Jurkat, Clone E6-1 (cell line): ENCODE data around the gene DIPK1B.
A peak's percentile ranks its signal among the peaks of the same experiment; 100 is the strongest.

ENCODE experiments used
- DNase-seq: peaks from one replicate; pipeline ENCODE4 v3.0.0-alpha.2; 2011; ENCODE audit warnings: low read depth, low spot score
- H3K4me3 ChIP-seq: 2 replicates; pipeline ENCODE4 v1.5.1; 2011; ENCODE audit warnings: mild to moderate bottlenecking, low read length, control low read depth, moderate library complexity

Gene DIPK1B

DNA sequence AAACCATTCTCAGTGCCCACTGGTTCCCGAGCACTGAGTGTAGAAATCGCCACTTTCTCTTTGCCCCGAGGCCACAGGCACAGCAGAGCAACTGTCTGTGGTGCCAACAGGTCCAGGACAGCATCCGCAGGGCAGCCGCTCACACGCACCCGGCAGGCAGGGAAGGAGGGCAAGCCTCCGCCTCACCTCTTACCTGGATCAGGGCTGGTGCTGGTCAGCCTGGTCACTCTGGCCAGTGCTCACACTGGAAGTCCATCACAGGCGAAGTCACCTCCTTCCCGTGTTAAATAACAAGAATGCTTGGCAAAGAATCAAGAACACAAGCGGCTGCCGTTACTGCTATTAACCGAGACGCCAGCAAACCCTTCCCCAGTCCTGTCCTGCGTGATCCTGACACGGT lies 13.7 kb downstream of the DIPK1B start:
- DNase-seq: no peak
- peak overlapping the region; percentile 99 for H3K4me3 ChIP-seq

DNA sequence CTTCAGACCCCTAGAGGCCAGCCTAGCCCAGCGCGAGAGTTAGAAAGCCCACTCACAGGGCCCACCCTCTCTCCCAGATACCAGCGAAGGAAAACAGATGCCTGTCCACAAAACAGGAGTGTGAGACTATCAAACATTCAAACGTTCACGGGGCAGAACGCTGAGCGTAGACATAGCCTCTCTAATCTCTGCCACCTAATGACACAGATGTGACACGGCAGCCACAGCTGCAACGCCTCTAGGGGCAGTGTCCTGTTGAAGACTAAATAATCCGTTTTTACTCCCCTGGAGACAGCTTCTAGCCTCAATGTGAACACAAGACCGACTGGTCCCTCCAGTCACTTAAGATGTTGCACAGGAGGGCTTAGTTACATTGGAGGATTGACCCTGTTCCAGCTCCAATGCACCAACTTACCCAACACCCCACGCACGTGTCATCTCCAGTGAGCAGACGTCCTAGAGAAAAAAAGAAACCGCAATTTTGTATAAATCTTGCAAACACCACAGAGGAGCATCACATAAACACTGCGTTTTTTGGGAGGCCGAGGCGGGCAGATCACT lies 14.3 kb downstream of the DIPK1B start:
- peak overlapping the region; percentile 99 for H3K4me3 ChIP-seq
- peak; percentile 47 for DNase-seq

DNA sequence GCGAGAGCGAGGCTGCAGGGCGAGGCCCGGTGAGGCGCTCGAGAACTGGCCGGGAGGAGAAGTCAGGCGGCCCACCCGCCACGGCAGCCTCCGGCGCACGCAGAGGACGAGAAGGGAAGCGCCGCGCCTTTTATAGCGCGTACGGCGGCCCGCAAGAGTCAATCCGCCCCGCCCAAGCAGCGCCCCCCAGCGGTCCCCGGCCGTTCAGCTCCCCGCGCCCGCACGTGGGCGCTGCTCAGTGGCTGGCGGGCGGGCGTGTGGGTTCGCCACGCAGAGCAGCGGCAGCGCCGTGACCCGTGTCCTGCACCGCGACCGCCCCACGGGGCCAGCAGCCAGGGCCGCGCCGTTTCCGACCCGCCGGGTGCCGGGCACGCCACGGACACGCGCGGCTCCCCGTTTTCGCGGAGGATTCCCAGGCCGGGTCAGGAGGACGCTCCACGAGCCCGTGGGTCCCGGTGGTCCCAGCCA lies 15.7 kb downstream of the DIPK1B start:
- DNase-seq: peak; percentile 83
- peak overlapping the region; percentile 99 for H3K4me3 ChIP-seq

DNA sequence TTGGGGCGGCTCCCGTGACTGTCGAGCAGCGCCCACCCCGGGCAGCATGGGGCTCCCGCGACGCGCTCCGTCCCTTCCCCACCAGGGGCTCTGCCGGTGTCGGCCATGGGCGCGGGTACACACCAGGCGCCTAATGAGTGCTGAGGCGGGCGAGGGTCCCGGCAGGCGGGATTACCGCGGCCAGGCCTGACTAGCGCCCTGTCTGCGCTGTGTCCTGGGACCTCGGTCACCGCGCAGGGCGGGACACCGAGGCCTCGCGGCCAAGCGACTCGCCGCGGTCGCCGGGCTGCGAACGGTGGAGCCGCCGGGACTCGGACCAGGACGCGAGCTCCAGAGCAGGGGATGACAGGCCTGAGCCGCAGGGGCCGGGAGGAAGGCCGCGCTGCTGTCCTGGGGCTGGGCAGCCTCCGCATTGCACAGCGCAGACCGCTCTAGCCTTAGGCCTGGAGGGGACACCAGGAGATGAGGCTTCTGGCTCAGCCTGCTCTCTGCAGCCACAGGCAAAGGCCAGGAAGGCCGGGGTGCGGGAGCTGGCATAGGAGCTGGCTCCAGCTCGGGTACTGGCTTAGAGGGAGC lies 16.3 kb downstream of the DIPK1B start:
- H3K4me3 ChIP-seq: peak overlapping the region; percentile 99
- DNase-seq: no peak

DNA sequence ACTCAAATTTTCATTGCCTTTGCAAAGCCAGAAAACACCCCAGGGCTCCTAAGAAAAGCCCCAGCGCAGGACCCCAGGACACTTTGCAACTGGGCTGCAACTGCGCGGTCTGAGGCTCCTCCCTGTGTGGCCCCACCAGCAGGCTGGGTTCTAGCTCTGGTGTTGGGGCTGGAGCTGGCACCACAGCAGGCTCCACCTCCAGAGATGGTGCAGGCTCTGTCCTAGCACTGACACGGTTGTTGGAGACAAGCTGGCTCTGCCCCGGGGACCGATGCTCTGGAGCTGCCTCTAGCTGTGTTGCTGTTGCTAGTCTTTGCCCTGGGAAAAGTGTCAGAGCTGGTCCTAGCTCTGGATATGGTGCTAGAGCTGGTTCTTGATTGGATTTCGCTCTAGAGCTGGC lies 16.8 kb downstream of the DIPK1B start:
- DNase-seq: no peak
- peak overlapping the region; percentile 99 for H3K4me3 ChIP-seq

DNA sequence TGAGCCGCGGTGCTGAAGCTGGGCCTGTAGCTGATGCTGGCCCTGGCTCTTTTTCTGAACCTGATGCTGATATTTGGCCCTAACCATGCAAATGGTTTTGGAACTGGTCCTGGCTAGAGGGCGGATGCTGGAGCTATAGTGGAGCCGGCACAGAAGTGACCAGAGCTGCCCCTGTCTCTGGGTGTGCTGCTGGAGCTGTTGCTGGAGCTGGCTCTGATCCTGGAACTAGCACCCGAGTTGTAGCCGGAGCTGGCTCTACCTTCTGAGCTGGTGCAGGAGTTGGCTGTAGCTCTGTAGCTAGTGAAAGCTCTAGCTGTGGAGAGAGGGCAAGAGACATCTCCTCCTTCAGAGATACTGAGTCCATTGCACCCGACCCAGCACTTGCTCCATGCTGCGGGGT lies 17.6 kb downstream of the DIPK1B start:
- H3K4me3 ChIP-seq: no peak overlapping the region
- no peak for DNase-seq

DNA sequence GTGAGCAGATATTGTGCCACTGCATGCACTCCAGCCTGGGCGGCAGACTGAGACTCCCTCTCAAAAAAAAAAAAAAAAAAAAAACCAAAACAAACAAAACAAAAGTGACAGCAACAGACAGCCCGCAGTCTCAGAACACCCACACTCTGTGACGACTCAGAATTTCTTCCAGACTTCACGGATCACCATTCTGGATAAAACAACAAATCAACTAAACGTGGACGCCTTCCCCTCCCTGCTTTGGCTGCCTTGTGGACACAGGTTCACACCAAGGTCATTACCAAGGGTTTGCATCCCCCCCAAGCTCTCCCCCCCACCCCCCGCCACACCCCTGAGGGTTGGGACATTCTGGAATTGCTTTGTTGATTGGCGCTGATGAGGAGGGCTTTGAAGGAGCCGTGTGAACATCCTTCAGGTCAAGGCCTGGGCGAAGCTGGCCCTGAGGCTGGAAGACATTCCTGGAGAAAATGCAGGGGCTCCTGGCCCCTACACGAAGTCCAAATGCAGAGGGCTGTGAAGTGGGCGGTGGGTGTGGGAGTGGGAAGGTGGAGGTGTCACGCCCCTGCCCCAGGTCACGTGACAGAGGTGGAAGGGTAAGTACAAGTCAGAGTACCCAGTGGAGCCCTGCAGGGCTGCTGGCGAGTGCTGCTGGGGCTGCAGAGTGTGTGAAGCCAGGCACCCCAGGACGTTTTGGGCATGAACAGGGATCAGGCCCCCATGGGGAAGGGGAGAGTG lies 20.2 kb downstream of the DIPK1B start:
- no peak for DNase-seq
- H3K4me3 ChIP-seq: no peak overlapping the region

DNA sequence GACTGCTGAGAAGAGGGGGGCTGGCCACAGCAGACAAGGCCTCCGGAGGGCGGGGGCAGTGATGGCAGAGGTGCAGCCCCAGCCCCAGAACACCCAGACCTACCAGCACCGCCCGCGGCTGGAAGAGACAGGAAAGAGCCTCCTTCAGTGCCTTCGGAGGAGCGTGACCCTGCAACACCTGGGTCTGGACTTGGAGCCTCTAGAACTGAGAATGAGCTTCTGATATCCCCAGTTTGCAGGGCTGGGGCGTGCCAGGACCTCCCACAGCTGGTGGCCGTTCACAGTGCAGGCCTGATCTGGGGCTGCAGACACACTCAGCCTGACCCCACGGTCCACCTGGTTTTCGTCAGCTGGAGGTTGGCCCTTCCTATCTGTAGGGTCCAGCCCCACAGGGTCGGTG lies 21.2 kb downstream of the DIPK1B start:
- H3K4me3 ChIP-seq: no peak overlapping the region
- DNase-seq: no peak

DNA sequence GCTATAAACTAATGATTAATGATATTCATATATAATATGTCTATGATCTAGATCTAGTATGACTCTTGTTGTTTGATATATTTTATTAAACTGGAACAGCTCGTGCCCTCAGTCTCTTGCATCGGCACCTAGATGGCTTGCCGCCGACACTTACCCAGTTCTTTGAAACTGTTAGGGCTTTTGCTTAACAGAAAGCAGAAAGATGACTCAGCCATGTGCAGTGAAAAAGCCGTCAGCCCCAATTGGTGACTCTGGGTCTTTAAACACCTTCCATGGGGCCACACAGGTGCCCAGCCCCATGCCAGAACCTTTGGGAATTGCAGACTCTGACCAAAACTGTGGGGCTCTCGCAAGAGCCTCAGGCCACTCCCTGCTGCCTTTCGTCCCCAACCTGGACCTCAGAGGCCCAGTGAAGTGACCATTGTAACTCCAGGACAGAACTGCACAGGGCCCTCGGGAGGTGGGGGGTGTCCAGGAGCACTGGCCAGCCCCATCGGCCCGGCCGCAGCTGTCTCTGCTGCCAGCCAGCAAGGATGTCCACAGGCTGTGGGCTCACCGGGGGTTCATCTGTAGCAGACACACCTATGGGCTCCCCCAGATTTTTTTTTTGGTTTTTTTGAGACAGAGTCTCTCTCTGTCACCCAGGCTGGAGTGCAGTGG lies 22.6 kb downstream of the DIPK1B start:
- no peak for DNase-seq
- no peak overlapping the region for H3K4me3 ChIP-seq

DNA sequence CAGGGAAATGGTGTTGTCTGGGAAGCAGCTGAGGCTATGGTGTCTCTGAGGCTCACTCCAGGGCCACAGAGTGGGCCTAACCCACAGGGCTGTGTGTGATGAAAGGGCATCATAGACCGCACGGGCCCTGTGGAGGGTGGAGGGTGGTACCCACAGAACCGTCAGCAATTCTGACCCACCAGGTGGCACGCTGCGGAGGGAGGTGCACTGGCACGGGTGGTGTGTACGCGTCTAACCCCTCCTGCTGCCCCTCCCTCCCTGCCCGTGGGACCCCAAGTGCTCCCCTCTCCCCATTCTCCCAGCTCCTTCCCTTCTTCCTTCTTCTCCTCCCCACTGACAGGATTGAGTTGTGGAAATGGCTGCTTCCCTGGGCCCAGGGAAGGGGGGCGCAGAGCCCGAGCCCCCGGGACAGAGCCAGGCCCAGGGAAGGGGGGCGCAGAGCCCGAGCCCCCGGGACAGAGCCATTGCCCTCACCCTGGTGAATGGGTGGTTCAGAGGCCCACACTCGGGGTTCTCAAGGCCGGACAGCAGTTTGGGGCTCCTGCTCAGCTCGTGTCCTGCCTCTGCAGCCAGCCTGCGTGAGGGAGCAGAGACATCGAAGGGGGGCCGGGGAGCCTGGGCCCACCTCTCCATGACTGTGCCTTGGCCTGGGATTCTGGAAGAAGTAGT lies 23.6 kb downstream of the DIPK1B start:
- no peak for DNase-seq
- no peak overlapping the region for H3K4me3 ChIP-seq

DNA sequence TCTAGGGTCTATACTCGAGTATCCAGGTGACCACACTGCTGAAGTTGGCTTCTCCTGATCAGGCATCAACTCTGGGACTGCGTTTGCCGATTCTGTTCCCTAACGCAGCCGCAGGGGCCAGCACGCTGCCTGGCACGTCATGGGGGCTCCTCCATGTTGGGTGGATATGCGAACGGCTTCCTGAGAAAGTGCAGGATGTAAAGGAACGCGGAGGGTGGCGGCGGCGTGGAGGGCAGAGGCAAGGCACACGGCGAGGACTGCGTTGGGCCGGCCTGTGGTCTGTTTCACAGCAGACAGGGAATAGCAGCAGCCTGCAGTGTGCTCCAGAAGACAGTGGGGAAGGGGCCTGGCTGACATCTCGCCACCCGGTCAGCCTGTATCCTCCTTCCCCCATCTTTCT lies 26.6 kb downstream of the DIPK1B start:
- DNase-seq: no peak
- no peak overlapping the region for H3K4me3 ChIP-seq

DNA sequence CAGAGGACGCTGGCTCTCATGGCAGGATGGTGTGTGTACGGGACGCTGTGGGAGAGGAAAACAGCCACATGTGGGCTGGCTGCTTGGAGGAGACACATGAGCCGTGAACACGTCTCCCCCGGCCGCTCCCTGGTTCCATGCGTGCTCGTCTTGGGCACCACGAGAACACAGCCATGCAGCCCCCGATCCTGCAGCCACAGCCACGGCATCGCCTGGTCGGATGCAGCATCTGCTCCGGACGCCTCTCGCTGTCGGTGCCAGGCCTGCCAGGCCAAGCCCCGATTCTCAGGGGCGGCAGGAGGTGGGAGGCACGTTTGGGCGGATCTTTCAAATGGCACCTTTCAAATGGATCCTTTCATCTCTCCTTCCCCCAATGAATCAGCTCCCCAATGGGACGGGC lies 27.1 kb downstream of the DIPK1B start:
- no peak overlapping the region for H3K4me3 ChIP-seq
- no peak for DNase-seq

DNA sequence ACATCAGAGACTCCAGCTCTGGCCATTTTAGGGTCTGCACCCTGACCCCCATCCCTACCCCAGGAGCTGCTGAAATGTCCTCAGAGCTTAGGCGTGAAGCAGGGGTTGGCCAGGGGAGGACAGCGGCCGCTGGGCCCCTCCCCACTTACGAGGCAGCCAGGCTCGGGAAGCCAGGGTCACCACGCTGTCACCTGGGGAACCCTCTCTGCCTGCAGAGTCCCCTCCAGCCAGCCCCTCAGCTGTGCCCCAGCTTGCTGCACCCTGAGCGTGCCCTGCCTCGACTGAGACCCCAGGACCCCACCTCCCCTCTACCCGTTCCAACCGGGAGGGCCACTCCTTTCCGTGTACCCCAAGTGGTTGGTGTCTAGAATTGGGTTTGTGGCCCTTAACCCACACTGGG lies 27.7 kb downstream of the DIPK1B start:
- no peak overlapping the region for H3K4me3 ChIP-seq
- no peak for DNase-seq

DNA sequence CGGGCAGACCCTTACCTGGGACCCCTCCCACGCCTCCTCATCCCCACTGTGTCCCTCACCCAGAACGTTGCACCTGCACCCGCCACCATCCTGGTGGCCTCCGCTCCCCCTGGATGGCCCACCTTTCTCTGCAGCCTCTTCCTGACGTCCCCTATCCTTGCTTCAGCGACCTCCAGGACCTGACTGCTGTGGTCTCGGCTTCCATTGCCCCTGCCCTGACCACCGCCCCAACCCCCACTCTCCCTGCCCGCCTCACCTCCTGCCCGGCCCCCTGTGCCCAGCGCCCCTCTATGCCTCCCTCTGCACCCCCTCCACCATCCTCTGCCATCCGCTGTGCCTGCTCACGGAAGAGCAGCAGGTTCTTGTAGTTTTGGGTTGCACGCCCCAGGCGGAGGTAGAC lies 28.1 kb downstream of the DIPK1B start:
- DNase-seq: no peak
- H3K4me3 ChIP-seq: no peak overlapping the region

DNA sequence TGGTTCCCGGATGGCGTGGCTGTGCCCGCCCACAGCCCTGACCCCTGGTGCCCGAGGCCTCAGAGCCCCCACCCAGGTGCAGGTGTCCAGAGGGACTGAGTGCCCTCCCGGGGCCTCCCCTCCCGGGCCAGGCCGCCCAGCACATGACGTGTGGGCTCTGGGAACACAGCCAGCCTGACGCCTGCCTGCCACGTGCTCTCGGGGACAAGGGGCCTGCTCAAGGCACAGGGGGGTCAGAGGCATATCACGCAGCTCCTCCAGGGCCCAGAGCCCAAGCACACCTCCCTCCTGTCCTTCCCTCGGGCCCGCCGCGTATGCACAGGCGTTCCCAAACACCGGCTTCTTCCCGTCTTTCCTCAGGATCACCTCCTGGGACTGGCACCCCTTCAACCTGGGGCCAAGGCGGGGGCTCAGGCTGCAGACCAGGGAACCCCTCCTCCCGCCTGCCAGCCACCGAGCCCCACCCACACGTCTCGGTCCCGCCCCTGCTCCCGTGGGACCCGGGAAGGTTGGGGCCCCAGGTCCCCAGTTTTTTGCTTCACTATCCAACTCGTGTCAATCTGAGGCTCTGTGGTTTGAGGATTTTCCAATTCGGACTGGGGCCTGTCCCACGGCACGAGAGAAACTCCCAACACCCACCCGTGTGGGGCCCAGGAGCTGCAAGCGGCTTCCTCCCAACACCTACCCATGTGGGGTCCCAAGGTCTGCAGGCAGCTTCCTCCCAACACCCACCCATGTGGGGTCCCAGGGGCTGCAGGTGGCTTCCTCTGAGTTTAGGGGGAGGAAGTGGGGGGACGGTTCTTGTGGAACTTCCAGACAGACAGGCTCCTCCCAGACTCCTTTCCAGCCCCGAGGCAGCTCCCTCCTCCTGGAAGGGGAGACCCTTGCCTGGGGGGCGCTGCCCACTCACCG lies 28.9 kb downstream of the DIPK1B start:
- H3K4me3 ChIP-seq: no peak overlapping the region
- no peak for DNase-seq

DNA sequence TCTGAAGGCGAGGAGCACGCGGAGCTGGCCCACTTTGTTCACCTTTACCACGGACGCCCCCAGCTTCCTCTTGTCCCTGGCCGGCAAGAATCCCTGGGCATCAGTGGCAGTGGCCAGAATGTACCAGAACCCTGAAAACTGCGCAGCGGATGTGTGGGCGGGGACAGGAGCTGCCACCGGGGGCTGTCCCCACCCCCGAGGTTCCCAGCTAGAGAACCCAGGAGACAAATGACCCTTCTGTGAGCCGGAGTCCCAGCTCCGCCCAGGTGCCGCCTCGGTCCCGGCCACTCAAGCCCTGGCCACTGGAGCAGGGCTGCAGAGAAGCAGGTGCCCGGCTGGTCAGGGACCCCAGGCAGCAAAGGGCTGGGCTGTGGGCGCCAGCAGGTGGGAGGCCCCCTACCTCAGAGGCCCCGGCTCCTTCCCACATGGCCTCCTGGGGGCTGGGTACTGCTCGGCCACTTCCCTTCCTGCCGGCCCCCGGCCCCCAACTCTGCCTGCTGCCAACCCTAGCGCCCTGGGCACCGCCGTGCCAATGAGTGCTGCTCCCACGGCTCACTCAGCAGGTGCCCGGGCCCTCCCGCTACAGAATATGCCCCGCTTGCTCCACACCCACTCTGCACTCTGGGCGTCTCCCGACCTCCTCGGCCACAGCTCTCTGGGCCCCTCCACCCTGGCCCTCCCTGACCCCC lies 29.7 kb downstream of the DIPK1B start:
- H3K4me3 ChIP-seq: no peak overlapping the region
- DNase-seq: no peak

DNA sequence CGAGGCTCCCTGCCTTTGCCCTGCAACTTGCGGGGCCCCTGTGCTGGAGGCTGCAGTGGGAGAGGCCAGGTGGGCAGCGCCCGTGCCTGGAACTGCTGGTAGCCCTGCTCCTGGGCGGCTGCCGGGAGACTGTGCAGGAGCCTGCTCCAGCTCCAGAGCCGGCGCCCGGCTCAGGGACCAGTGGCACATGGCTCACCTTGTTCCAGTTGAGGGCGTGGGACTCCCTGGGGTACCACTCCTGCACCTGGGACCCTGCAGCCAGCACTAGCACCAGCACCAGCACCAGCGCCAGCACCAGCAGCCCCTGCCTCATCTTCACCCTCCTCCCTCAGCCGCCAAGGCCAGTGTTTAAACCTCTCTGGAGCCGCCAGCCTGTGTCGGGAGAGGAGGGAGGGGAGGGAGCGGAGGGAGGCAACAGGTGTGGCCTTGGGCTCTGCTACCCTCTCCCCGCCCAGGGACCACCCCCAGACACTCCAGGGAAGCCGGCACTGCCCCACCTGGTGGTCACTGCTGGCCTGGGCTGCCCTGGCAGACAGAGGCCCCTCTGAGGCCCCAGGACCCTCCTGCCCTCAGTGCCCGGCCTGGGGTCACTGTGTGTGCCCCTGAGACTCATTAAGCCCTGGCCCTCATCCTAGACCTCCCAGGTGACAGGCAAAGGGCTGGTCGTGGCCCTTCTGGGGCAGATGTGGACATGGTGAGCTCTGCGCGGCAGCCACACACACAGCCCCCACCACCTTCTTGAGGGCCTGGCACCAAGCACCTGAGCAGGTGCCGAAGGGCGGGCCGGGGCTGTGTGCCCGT lies 30.4 kb downstream of the DIPK1B start, which contains the start of gene LCN10:
TSS of gene LCN10 (minus strand) at position 350 of the 801 bp plus-strand sequence. CDS start at position 313, 37 bp downstream.
- no peak for DNase-seq
- H3K4me3 ChIP-seq: no peak within 1 kb of the TSS
